ENCODE results near the gene DCLRE1B.

DCLRE1B gene

DNA sequence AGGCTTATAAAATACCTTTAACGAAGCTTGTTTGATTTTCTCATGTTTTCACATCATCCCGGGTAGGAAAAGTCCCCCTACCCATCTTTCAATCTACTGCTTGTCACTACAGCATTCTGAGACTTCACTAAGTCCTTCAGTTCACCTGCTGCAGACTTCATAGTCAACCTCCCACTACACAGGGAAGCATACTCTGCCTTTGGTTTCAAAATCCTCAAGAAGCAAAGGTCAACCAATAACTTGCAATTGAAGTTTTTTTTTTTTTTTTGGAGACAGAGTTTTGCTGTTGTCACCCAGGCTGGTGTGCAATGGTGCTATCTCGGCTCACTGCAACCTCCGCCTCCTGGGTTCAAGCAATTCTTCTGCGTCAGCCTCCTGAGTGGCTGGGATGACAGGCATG, 28.9 kb upstream of the DCLRE1B start:
- TF ChIP-seq ZNF8 (CRISPR knock-in tag; IDR thresholded peaks at IDR 0.05) = no peak
- TF ChIP-seq, protein P1, sequence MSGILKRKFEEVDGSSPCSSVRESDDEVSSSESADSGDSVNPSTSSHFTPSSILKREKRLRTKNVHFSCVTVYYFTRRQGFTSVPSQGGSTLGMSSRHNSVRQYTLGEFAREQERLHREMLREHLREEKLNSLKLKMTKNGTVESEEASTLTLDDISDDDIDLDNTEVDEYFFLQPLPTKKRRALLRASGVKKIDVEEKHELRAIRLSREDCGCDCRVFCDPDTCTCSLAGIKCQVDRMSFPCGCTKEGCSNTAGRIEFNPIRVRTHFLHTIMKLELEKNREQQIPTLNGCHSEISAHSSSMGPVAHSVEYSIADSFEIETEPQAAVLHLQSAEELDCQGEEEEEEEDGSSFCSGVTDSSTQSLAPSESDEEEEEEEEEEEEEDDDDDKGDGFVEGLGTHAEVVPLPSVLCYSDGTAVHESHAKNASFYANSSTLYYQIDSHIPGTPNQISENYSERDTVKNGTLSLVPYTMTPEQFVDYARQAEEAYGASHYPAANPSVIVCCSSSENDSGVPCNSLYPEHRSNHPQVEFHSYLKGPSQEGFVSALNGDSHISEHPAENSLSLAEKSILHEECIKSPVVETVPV (CRISPR knock-in tag; IDR thresholded peaks at IDR 0.05) = no peak
- TF ChIP-seq GLIS3 (CRISPR knock-in tag; IDR thresholded peaks at IDR 0.05) = no peak
- TF ChIP-seq TCF4 (CRISPR knock-in tag; IDR thresholded peaks at IDR 0.05; ENCODE audit: borderline replicate concordance) = no peak
- no peak for TF ChIP-seq TOX (CRISPR knock-in tag; IDR thresholded peaks at IDR 0.05; ENCODE audit: borderline replicate concordance)
- TF ChIP-seq, protein P2, sequence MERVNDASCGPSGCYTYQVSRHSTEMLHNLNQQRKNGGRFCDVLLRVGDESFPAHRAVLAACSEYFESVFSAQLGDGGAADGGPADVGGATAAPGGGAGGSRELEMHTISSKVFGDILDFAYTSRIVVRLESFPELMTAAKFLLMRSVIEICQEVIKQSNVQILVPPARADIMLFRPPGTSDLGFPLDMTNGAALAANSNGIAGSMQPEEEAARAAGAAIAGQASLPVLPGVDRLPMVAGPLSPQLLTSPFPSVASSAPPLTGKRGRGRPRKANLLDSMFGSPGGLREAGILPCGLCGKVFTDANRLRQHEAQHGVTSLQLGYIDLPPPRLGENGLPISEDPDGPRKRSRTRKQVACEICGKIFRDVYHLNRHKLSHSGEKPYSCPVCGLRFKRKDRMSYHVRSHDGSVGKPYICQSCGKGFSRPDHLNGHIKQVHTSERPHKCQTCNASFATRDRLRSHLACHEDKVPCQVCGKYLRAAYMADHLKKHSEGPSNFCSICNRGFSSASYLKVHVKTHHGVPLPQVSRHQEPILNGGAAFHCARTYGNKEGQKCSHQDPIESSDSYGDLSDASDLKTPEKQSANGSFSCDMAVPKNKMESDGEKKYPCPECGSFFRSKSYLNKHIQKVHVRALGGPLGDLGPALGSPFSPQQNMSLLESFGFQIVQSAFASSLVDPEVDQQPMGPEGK (CRISPR knock-in tag; IDR thresholded peaks at IDR 0.05; ENCODE audit: borderline replicate concordance) = no peak
- TF ChIP-seq, protein P3, sequence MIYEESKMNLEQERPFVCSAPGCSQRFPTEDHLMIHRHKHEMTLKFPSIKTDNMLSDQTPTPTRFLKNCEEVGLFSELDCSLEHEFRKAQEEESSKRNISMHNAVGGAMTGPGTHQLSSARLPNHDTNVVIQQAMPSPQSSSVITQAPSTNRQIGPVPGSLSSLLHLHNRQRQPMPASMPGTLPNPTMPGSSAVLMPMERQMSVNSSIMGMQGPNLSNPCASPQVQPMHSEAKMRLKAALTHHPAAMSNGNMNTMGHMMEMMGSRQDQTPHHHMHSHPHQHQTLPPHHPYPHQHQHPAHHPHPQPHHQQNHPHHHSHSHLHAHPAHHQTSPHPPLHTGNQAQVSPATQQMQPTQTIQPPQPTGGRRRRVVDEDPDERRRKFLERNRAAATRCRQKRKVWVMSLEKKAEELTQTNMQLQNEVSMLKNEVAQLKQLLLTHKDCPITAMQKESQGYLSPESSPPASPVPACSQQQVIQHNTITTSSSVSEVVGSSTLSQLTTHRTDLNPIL (CRISPR knock-in tag; IDR thresholded peaks at IDR 0.05; ENCODE audit: low read depth) = no peak

DNA sequence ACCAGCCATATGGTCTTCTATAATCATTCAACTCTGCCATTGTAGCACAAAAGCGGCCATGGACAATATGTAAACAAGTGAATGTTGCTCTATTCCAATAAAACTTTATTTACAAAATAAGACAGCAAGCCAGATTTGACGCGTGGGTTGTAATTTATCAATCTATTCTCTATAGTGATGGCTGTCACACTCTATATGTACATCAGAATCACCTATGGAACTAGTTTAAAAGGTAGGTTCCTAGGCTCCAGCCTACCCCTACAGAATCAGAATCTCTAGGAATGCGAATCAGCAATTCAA, 25.4 kb upstream of the DCLRE1B start:
- no peak for TF ChIP-seq PPARA (CRISPR knock-in tag; IDR thresholded peaks at IDR 0.05; ENCODE audit: borderline replicate concordance)
- TF ChIP-seq, protein P4, sequence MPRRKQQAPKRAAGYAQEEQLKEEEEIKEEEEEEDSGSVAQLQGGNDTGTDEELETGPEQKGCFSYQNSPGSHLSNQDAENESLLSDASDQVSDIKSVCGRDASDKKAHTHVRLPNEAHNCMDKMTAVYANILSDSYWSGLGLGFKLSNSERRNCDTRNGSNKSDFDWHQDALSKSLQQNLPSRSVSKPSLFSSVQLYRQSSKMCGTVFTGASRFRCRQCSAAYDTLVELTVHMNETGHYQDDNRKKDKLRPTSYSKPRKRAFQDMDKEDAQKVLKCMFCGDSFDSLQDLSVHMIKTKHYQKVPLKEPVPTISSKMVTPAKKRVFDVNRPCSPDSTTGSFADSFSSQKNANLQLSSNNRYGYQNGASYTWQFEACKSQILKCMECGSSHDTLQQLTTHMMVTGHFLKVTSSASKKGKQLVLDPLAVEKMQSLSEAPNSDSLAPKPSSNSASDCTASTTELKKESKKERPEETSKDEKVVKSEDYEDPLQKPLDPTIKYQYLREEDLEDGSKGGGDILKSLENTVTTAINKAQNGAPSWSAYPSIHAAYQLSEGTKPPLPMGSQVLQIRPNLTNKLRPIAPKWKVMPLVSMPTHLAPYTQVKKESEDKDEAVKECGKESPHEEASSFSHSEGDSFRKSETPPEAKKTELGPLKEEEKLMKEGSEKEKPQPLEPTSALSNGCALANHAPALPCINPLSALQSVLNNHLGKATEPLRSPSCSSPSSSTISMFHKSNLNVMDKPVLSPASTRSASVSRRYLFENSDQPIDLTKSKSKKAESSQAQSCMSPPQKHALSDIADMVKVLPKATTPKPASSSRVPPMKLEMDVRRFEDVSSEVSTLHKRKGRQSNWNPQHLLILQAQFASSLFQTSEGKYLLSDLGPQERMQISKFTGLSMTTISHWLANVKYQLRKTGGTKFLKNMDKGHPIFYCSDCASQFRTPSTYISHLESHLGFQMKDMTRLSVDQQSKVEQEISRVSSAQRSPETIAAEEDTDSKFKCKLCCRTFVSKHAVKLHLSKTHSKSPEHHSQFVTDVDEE (CRISPR knock-in tag; IDR thresholded peaks at IDR 0.05) = no peak
- TF ChIP-seq, protein P1 (CRISPR knock-in tag; IDR thresholded peaks at IDR 0.05) = no peak
- TF ChIP-seq GLIS3 (CRISPR knock-in tag; IDR thresholded peaks at IDR 0.05) = no peak
- no peak for ATAC-seq

More for the DNA sequence above, 28.9 kb upstream of the DCLRE1B start:
- no peak for ATAC-seq

DNA sequence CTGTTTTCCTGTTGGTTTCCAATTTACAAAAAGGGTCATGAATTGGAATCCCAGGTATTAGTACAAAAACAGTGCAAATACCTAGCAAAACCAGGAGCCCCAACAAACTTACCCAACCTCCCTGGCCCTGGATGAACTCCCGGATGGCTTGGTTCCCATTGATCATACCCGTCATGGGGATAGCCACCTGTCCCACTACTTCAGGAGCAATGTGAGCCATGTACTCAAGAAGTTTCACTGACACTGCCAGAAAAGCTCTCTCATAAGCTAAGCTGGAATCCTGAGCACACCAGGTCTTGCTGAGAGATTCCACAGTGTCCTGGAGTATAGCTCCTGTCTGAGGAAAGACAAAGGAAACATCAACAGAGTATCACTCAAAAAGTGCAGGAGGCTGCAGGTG, 23.5 kb upstream of the DCLRE1B start:
- no peak for TF ChIP-seq CSDC2 (CRISPR knock-in tag; IDR thresholded peaks at IDR 0.05)
- no peak for TF ChIP-seq OSR1 (CRISPR knock-in tag; IDR thresholded peaks at IDR 0.05)
- TF ChIP-seq ARNTL (CRISPR knock-in tag; IDR thresholded peaks at IDR 0.05; ENCODE audit: borderline replicate concordance, low read depth) = no peak
- TF ChIP-seq GLIS3 (CRISPR knock-in tag; IDR thresholded peaks at IDR 0.05) = no peak
- no peak for TF ChIP-seq TOX (CRISPR knock-in tag; IDR thresholded peaks at IDR 0.05; ENCODE audit: borderline replicate concordance)
- TF ChIP-seq, protein P5, sequence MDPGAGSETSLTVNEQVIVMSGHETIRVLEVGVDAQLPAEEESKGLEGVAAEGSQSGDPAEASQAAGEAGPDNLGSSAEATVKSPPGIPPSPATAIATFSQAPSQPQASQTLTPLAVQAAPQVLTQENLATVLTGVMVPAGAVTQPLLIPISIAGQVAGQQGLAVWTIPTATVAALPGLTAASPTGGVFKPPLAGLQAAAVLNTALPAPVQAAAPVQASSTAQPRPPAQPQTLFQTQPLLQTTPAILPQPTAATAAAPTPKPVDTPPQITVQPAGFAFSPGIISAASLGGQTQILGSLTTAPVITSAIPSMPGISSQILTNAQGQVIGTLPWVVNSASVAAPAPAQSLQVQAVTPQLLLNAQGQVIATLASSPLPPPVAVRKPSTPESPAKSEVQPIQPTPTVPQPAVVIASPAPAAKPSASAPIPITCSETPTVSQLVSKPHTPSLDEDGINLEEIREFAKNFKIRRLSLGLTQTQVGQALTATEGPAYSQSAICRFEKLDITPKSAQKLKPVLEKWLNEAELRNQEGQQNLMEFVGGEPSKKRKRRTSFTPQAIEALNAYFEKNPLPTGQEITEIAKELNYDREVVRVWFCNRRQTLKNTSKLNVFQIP (CRISPR knock-in tag; IDR thresholded peaks at IDR 0.05; ENCODE audit: borderline replicate concordance, low read depth) = no peak
- TF ChIP-seq, protein P2 (CRISPR knock-in tag; IDR thresholded peaks at IDR 0.05; ENCODE audit: borderline replicate concordance) = no peak
- TF ChIP-seq ZNF8 (CRISPR knock-in tag; IDR thresholded peaks at IDR 0.05) = no peak
- TF ChIP-seq, protein P4 (CRISPR knock-in tag; IDR thresholded peaks at IDR 0.05) = no peak
- no peak for TF ChIP-seq ESRRG (CRISPR knock-in tag; IDR thresholded peaks at IDR 0.05)
- TF ChIP-seq, protein P3 (CRISPR knock-in tag; IDR thresholded peaks at IDR 0.05; ENCODE audit: low read depth) = no peak
- no peak for ATAC-seq

Data from SK-N-SH treated with all-trans-retinoic acid at 6 μM for 48 hours (cell line).